HL-60 (cell line): ENCODE data around the gene NPAS2.

Experiments
- POLR2AphosphoS5 ChIP-seq: IDR thresholded peaks from 2 replicates; pipeline ENCODE4 v1.6.1; 2012; ENCODE audit warnings: low read depth
- SPI1 ChIP-seq: IDR thresholded peaks from 2 replicates; pipeline ENCODE4 v1.6.1; 2012; ENCODE audit warnings: low read depth, mild to moderate bottlenecking, borderline replicate concordance
- TF ChIP-seq, protein P1 (sequence below): IDR thresholded peaks from one replicate; pipeline ENCODE4 v1.5.1; 2011; ENCODE audit warnings: low read length, control low read depth, inconsistent platforms; ENCODE audit not compliant: insufficient read depth
- TF ChIP-seq, protein P2 (sequence below): IDR thresholded peaks from 2 replicates; pipeline ENCODE4 v1.6.1; 2012; ENCODE audit warnings: low read depth; ENCODE audit not compliant: insufficient replicate concordance

DNA sequence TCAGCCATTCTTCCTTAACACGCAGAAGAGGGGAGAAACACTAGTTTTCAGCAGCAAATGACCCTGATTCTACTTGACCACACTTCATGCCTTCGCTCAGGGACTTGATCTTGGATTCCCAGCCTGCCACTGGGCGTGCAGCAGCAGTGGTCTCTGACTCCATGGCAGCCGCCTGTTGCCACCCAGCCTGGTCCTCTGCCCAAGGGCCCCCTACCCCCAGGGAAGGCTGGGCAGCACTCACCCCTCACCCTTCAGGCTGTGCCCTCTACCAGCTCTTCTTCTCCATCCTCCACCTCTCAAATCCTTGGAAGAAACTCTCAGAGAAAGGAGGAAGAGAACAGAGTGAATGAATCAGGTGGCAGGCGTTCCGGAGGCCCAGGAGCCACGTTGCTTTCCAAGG lies 150.1 kb downstream of the NPAS2 start:
- no peak for TF ChIP-seq POLR2AphosphoS5
- TF ChIP-seq, protein P1, sequence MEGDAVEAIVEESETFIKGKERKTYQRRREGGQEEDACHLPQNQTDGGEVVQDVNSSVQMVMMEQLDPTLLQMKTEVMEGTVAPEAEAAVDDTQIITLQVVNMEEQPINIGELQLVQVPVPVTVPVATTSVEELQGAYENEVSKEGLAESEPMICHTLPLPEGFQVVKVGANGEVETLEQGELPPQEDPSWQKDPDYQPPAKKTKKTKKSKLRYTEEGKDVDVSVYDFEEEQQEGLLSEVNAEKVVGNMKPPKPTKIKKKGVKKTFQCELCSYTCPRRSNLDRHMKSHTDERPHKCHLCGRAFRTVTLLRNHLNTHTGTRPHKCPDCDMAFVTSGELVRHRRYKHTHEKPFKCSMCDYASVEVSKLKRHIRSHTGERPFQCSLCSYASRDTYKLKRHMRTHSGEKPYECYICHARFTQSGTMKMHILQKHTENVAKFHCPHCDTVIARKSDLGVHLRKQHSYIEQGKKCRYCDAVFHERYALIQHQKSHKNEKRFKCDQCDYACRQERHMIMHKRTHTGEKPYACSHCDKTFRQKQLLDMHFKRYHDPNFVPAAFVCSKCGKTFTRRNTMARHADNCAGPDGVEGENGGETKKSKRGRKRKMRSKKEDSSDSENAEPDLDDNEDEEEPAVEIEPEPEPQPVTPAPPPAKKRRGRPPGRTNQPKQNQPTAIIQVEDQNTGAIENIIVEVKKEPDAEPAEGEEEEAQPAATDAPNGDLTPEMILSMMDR = no peak
- no peak for TF ChIP-seq SPI1
- TF ChIP-seq, protein P2, sequence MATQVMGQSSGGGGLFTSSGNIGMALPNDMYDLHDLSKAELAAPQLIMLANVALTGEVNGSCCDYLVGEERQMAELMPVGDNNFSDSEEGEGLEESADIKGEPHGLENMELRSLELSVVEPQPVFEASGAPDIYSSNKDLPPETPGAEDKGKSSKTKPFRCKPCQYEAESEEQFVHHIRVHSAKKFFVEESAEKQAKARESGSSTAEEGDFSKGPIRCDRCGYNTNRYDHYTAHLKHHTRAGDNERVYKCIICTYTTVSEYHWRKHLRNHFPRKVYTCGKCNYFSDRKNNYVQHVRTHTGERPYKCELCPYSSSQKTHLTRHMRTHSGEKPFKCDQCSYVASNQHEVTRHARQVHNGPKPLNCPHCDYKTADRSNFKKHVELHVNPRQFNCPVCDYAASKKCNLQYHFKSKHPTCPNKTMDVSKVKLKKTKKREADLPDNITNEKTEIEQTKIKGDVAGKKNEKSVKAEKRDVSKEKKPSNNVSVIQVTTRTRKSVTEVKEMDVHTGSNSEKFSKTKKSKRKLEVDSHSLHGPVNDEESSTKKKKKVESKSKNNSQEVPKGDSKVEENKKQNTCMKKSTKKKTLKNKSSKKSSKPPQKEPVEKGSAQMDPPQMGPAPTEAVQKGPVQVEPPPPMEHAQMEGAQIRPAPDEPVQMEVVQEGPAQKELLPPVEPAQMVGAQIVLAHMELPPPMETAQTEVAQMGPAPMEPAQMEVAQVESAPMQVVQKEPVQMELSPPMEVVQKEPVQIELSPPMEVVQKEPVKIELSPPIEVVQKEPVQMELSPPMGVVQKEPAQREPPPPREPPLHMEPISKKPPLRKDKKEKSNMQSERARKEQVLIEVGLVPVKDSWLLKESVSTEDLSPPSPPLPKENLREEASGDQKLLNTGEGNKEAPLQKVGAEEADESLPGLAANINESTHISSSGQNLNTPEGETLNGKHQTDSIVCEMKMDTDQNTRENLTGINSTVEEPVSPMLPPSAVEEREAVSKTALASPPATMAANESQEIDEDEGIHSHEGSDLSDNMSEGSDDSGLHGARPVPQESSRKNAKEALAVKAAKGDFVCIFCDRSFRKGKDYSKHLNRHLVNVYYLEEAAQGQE = no peak
